GM21526 (cell line): ENCODE results near the gene PTPRN2.

ENCODE experiments used
- ATAC-seq: cut with Tn5 transposase; IDR thresholded peaks from one replicate; pipeline ENCODE4 v1.9.1; 2021; ENCODE audit warnings: moderate library complexity; ENCODE audit not compliant: unreplicated experiment, low FRiP score

Gene PTPRN2

DNA sequence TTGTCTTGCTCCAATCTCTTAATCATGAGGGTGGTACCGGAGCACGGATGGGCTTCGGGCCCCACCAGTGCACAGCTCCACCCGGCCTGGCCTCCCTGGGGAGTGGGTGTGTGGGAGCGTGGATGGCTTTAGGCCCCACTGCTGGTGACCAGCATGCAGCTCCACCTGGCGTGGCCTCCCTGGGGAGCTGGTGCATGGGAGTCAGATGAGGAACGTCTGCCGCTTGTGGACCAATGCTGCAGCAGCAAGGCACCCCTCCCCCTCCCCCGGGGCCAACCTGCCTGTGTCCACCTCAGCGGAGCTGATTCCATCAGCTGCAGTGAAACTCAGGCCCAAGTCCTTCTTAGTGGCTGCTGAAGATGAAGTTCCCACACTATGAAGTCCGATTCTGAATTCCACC lies 511.4 kb downstream of the PTPRN2 start:
- ATAC-seq: no peak

- no peak for ATAC-seq
Observed at GRCh38 chr7:158075633-158076001, 512.0 kb downstream of the PTPRN2 start.

DNA sequence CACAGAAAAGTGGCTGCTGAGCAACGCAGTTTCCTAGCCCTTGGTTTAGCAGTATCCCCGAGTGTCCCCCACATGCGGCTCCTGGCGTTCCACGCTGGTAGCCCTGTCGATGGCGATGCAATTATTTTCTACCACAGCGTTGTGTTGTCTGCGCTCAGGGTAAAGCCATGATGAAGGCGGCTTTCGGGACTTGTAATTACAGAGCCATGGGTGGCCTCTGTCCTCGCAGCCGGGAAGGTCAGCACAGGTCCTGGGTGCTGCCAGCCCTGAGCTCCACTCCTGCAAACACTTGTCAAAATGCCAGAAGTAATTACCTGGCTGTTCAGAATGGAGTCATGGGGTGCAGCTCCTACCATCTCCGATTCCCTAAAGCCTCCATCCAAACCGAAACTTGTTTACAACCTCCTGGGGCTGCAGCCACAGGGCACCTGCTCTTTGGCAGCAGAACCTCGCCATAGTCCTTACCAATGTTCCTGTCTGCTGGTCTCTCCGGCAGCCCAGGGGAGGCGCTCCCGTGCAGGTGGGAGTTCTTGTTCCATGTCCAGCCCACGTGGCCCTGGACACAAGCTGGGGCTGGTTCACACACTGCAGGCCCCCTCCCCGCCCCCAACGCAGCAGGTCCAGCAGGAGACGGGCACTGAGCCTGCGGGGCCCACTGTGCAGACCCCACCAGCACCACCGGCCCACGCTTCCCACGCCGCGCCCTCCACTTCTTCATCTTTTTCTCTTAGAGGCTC lies 512.6 kb downstream of the PTPRN2 start:
- ATAC-seq: no peak

DNA sequence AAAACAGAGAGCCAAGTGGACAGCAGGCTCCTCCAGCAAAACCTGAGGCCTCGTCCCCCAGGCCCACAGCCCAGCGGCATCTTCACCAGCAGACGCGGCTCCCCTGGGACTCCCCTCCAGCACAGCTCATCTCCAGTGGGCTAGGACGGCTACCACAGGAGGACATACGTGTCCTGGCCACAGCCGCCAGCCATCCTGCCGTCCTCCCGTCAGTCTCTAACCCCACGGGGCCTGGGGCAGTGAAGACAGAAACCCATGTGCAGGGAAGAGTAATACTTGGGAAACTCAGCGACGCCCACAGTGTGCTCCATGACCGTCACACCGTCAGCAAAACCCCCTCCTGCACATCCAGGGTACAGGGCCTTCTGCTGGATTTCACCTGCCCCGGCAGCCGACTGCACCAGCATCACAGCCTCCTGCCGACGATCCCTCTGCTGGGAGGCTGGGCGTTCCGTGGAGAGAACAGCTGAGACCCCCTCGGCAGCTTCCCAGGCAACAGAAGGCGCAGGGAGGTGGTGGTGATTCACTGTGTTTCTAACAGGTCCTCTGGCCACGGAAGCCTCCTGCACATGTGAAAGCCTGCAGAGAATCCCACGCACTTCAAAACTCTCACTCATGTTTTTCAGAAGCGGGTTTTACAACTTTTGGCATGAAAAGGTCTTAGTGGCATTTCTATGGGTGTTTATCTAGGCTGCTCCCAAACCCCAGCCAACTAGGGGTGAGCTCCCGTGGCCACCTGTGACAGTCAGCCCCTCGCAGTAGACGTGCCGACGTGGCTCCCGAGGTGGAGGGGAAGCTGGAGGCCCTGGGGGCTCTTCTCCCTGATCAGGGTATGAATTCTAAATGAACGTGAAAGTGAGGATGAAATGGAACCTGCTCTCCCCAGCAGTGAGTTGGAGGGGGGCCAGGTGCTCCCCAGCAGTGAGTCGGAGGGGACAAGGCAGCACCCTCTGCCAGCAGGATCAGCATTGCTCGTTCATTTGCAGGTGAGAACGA lies 513.5 kb downstream of the PTPRN2 start:
- ATAC-seq: no peak

DNA sequence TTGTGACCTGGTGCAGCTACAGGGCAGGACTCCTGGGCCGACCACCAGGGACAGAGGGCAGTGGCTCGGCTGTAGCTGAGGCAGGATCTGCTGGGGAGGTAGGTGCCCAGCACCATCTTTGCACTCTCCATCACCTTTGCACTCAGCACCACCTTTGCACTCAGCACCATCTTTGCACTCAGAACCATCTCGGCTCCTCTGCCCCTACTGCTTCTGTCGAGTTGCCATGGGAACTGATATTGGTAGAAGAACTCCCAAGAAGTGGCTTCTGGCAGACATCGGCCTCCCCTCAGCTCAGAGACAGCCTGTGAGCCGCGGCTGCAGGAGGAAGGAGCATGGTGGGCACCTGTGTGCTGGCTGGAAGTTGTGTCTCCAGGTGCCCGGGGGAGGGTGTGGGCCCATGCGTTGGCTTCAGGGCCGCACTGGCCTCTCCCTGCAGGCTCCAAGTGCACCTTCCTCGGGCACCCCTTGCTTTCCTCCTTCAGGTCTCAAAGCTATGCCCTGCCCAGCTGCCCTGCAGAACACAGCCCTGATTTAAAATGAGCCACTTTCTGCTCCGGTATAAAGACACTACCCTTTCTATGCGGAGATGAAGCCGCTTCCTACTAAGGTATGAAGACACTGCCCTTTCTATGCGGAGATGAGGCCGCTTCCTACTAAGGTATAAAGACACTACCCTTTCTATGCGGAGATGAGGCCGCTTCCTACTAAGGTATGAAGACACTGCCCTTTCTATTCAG lies 514.5 kb downstream of the PTPRN2 start:
- no peak for ATAC-seq

DNA sequence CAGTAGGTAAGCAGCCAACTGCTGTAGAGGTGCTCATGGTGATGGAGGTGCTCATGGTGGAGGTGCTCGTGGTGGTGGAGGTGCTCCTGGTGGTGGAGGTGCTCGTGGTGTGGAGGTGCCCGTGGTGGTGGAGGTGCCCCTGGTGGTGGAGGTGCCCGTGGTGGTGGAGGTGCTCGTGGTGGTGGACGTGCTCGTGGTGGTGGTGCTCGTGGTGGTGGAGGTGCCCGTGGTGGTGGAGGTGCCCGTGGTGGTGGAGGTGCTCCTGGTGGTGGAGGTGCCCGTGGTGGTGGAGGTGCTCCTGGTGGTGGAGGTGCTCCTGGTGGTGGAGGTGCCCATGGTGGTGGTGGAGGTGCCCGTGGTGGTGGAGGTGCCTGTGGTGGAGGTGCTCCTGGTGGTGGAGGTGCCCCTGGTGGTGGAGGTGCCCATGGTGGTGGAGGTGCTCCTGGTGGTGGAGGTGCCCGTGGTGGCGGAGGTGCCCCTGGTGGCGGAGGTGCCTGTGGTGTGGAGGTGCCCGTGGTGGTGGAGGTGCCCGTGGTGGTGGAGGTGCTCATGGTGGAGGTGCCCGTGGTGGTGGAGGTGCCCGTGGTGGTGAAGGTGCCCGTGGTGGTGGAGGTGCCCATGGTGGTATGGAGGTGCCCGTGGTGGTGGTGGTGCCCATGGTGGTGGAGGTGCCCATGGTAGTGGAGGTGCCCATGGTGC lies 517.3 kb downstream of the PTPRN2 start:
- no peak for ATAC-seq

GRCh38 chr7:158068853-158069252 lies 518.8 kb downstream of the PTPRN2 start:
- no peak for ATAC-seq

- ATAC-seq: no peak
Observed at GRCh38 chr7:158067931-158068482, 519.6 kb downstream of the PTPRN2 start.

DNA sequence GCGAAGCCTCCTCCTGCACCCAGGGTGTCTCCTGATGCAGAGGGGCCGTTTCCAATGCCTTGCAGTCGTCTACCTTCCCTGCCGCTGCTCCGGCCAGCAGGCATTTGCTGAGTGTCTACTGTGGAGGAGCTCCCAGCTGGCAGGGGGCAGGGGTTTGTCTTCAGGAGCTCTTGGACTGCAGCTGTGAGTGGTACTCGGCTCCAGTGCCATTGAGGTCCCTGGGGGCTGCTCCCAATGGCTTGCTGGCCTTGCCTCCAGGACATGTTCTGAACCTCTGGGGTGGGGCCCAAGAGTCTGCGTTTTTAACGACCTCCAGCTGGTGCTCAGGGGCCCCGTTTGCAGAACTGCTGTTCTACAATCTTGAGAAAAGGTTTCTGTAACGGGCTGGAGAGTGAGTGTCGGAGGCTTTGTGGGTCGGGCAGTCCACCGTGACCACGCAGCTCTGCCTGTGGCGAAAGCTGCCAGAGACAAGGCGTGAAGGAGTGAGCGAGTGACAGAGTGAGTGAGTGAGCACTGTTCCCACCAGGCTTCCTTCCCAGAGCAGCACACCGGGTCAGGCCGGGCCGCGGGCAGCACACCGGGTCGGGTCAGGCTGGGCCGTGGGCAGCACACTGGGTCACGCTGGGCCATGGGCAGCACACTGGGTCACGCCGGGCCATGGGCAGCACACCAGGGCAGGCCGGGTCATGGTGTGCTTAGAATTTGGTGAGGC lies 520.2 kb downstream of the PTPRN2 start:
- ATAC-seq: no peak

DNA sequence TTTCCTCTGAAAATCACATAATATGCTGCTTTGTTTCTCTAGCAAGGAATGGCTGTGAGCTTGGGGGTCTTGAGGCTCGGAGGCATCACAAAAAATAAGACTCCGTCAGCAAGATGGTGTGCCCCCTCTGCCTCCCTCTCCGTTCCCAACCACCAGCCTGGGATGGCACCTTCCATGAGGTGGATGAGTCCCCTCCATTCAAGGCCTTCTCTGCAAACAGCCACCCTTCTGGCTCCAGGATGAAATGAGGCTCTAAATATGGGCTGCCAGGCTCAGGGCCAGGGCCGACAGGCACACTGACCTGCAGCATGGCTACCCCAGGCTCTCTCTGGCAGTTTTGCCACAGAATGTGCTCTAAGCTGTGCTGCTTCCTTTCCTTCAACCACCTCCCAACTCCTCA lies 521.5 kb downstream of the PTPRN2 start:
- no peak for ATAC-seq

DNA sequence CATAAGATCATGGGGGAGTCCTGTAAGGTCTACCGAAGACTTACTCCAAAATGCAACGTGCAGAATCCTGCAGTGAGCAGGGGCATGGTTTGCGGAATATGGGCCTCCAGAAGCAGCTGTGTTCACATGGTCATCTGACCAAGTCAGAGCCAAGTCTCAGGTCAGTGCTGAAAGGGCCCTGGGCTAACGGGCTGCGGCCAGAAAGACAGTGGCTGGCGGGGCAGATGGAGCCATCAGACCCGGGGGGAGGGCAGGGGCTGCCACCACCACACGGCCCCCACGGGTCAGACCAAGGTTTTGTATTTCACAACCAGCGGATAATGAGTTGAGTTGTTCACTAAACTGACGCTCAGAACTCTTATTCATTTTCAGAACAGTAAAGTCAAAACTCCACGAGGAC lies 522.3 kb downstream of the PTPRN2 start:
- no peak for ATAC-seq

GRCh38 chr7:158064631-158065030 lies 523.0 kb downstream of the PTPRN2 start:
- no peak for ATAC-seq

GRCh38 chr7:158063850-158064610 lies 523.6 kb downstream of the PTPRN2 start:
- ATAC-seq: no peak

DNA sequence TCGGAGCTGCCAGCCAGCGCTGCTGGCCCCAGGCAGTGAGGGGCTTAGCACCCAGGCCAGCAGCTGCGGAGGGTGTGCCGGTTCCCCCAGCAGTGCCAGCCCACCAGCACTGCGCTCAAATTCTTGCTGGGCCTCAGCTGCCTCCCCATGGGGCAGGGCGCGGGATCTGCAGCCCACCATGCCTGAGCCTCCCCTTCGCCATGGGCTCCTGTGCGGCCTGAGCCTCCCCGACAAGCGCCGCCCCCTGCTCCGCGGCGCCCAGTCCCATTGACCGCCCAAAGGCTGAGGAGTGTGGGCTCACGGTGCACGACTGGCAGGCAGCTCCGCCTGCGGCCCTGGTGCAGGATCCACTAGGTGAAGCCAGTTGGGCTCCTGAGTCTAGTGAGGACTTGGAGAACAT lies 525.0 kb downstream of the PTPRN2 start:
- no peak for ATAC-seq

DNA sequence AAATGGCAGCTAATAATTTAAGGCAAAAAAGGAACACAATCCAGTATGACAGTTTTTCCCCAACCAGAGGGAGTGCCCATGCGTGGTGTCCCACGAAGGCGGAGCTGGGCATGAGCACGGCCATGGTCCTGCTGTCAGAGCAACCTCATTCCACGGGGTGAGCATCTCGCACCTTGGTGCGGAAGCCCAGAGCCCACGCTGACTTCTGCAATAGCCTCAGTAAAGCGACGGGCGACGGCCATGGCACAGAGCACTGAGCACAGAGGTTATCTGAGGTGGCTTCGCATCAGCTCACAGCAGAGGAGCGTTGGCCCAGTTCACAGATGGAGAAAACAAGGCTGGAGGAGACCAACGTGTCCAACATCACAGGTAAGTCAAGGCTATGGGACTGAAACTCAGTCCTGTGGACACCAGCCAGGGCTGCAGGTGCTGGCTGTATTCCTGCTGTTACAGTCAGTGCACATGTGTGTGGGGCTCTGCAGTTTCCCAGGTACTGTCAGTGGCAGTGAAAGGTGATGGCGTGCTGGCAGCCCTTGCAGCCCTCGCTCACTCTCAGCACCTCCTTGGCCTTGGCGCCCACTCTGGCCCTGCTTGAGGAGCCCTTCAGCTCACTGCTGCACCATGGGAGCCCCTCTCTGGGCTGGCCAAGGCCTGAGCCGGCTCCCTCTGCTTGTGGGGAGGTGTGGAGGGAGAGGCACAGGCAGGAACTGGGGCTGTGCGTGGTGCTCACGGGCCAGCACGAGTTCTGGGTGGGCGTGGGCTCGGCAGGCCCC lies 525.6 kb downstream of the PTPRN2 start:
- ATAC-seq: no peak

DNA sequence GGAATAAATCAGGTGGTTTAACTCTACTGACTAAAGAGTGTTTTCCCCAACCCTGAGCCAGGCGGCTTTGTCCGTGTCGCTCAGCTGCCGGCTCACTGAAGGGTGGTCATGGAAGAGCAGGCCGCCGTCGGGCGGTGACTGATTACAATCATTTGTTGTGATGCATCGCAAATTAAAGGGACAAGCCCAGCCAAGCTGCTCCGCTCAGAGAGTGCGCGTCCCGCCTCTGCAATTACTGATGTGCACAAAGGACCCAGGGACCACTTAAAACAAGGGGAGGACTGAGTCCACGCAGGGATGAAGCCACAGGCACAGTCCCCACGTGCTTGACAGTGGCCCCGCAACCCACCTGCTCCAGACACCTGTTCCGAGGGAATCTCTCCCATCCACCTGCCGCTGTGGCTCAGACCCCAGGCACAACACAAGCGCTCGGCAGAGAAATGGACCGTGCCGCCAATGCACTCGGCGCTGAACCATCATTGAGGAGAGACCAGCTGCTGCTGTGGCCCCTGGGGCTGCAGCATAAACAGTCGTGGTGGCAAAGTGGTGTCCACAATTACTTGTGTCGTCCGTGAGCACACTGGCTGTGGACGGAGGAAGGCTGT lies 526.5 kb downstream of the PTPRN2 start:
- ATAC-seq: no peak

DNA sequence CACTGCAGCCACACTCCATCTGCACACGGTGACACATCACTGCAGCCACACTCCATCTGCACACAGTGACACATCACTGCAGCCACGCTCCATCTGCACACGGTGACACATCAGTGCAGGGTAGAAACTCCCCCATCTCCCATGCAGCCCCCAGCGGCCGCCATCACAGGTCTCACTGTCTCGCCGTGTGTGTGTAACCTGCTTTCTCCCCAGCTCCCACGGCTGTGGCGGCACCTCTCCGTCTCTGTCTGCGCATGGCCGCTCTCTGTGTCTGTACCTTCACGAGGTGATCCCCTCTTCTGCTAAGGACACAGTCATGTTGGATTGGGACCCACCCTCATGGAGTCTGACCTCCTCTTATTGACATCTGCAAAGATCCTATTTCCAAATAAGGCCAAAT lies 527.4 kb downstream of the PTPRN2 start:
- no peak for ATAC-seq

DNA sequence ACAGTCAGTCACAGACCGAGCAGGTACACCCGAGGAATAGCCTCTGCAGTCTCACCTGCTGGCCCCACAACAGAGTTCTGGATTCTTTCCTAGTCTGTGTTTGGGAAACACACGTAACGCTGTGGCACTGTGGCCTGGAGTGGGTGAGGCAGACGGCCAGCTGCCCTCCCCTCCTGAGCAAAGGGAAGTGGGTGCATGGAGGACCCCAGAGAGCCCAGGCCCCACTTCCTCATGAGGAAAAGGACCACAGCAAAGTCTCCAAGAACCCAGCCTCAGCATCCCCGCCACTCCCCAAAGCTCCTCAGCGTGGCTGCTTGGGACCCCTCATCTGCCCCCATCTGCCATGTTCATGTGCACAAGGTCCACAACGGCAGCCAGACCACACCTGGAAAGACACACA lies 530.2 kb downstream of the PTPRN2 start:
- no peak for ATAC-seq
